Endodermal cell (in vitro differentiated cells): ENCODE results near the gene RHOB. TPM values are rescaled to one million over a fixed set of nuclear protein-coding genes. Genes with fewer than 3 reads are reported as not detected.

Experiments
- DNase-seq: peaks from one replicate; pipeline ENCODE4 v3.0.0-alpha.2; 2017
- H3K27ac ChIP-seq: 2 replicates; pipeline ENCODE4 v1.5.1; 2013; ENCODE audit warnings: mild to moderate bottlenecking, low read depth, low read length, moderate library complexity
- H3K27me3 ChIP-seq: 2 replicates; pipeline ENCODE4 v1.6.1; 2013; ENCODE audit warnings: mild to moderate bottlenecking, low read length, moderate library complexity; ENCODE audit not compliant: insufficient read depth, control insufficient read depth, poor library complexity, severe bottlenecking
- H3K36me3 ChIP-seq: 2 replicates; pipeline ENCODE4 v1.7.0; 2013; ENCODE audit warnings: mild to moderate bottlenecking, low read length, moderate library complexity; ENCODE audit not compliant: control insufficient read depth, insufficient read depth
- H3K4me1 ChIP-seq: one replicate; pipeline ENCODE4 v1.7.0; 2013; ENCODE audit warnings: low read length; ENCODE audit not compliant: control insufficient read depth, insufficient read depth
- H3K4me3 ChIP-seq: 2 replicates; pipeline ENCODE4 v1.5.1; 2013; ENCODE audit warnings: mild to moderate bottlenecking, low read length, moderate library complexity
- H3K9ac ChIP-seq: 2 replicates; pipeline ENCODE4 v1.6.1; 2013; ENCODE audit warnings: mild to moderate bottlenecking, low read length, moderate library complexity; ENCODE audit not compliant: poor library complexity, severe bottlenecking; ENCODE audit errors: extremely low read depth
- H3K9me3 ChIP-seq: 2 replicates; pipeline ENCODE4 v1.6.1; 2013; ENCODE audit warnings: mild to moderate bottlenecking, low read length, moderate library complexity; ENCODE audit not compliant: control insufficient read depth
- H3K27ac Mint-ChIP-seq: 2 replicates; pipeline ENCODE4 v1.8.0; 2020; ENCODE audit warnings: mixed read lengths
- H3K27me3 Mint-ChIP-seq: 2 replicates; pipeline ENCODE4 v1.8.0; 2021; ENCODE audit warnings: mild to moderate bottlenecking, mixed read lengths; ENCODE audit not compliant: insufficient read depth
- H3K36me3 Mint-ChIP-seq: 2 replicates; pipeline ENCODE4 v1.8.0; 2020; ENCODE audit warnings: low read depth, mixed read lengths
- H3K4me1 Mint-ChIP-seq: 2 replicates; pipeline ENCODE4 v1.8.0; 2020; ENCODE audit warnings: mixed read lengths
- H3K4me3 Mint-ChIP-seq: 2 replicates; pipeline ENCODE4 v1.8.0; 2020; ENCODE audit warnings: mild to moderate bottlenecking, moderate library complexity, mixed read lengths
- H3K9me3 Mint-ChIP-seq: 2 replicates; pipeline ENCODE4 v1.8.0; 2020; ENCODE audit warnings: mild to moderate bottlenecking, mixed read lengths
- CTCF ChIP-seq: fragments of 200-600 bp; sonication (generic); conservative IDR thresholded peaks from 2 replicates; pipeline ENCODE4 v1.5.0; 2021; ENCODE audit warnings: antibody characterized with exemption, mild to moderate bottlenecking
- WGBS, 2 experiments: methylation state at CpG; one replicate each; pipeline versions ENCODE4 v1.1.5 to v1.1.7; 2013; ENCODE audit warnings: missing lambda C conversion rate in 2 of 2, mixed read lengths in 1 of 2; ENCODE audit not compliant: insufficient coverage in 1 of 2, insufficient read length in 1 of 2; 5-methylcytosine and 5-hydroxymethylcytosine counted together
- total RNA-seq, 2 donors: library from RNA; stranded (reverse); fragmentation: NEBNext Ultra II Directional in 1 of 2; extraction: Animal tissue kit (Norgen Biotek cat#: 25700) in 1 of 2; gene quantifications; 2 replicates in 1 of 2; 3 replicates in 1 of 2; pipeline ENCODE4 v1.2.1, GENCODE V29; 2021

The RHOB gene
- total RNA-seq, 2 donors from 2014 or later = 25.6 to 47.0 TPM

- H3K4me3 Mint-ChIP-seq = no peak overlapping the region
- Histone ChIP-seq H3K36me3 (no peaks in the 10 kb centered on the region), H3K27me3 (peaks cover 10% of the 10 kb centered on the region), H3K4me3 (no peak overlapping the region), H3K9ac (no peak overlapping the region), H3K9me3 (no peaks in the 10 kb centered on the region), H3K4me1 (peaks cover 14% of the 10 kb centered on the region), H3K27ac (no peak overlapping the region)
- H3K9me3 Mint-ChIP-seq = no peaks in the 10 kb centered on the region
- no peak overlapping the region for H3K27ac Mint-ChIP-seq
- H3K27me3 Mint-ChIP-seq = peaks cover 6% of the 10 kb centered on the region
- H3K4me1 Mint-ChIP-seq = peaks cover 34% of the 10 kb centered on the region
- 96 to 98% methylated on average over 3 of the region's 3 CpGs for WGBS, 2 experiments
- H3K36me3 Mint-ChIP-seq = no peaks in the 10 kb centered on the region
- no peak for DNase-seq
- no peak for TF ChIP-seq CTCF
Observed at GRCh38 chr2:20453087-20453486, 6.2 kb downstream of the RHOB start.

GRCh38 chr2:20454036-20454981 lies 7.4 kb downstream of the RHOB start:
- Histone ChIP-seq H3K27ac (no peak overlapping the region), H3K9ac (no peak overlapping the region), H3K36me3 (no peaks in the 10 kb centered on the region), H3K27me3 (peaks cover 10% of the 10 kb centered on the region), H3K4me1 (peaks cover 14% of the 10 kb centered on the region), H3K4me3 (no peak overlapping the region), H3K9me3 (no peaks in the 10 kb centered on the region)
- 90 to 100% methylated on average over 2 to 7 of the region's 7 CpGs for WGBS, 2 experiments
- Mint-ChIP-seq H3K9me3 (peaks cover 2% of the 10 kb centered on the region), H3K4me3 (no peak overlapping the region), H3K27ac (no peak overlapping the region), H3K36me3 (no peaks in the 10 kb centered on the region), H3K4me1 (peaks cover 39% of the 10 kb centered on the region), H3K27me3 (peaks cover 6% of the 10 kb centered on the region)
- peak; percentile 18 for DNase-seq
- no peak for TF ChIP-seq CTCF

DNA sequence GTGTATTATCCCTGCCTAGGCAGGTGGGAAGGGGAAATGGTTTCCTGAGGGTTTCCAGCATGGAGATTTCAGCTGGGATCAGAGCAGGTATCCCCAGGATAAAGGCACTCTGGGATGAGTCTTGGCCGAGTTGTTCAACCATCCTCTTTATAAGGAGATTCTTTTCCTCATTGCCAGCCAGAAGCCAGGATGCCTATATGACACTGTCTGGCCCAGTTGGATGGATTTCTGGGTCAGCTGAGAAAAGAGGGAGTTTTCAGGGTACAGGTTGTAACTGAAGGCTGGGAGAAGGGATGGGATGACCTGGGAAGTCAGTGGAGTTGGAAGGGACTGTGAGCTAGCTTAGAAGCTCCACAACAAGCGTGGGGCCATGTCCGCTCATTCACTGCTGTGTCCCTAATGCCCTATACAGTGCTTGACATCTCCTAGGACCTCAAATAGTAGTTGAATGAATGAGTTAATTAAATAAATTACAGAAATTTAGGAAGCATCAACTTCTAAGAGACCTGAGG lies 8.3 kb downstream of the RHOB start:
- Mint-ChIP-seq H3K36me3 (no peaks in the 10 kb centered on the region), H3K4me1 (peaks cover 32% of the 10 kb centered on the region), H3K27me3 (peaks cover 6% of the 10 kb centered on the region), H3K9me3 (peaks cover 3% of the 10 kb centered on the region), H3K27ac (no peak overlapping the region), H3K4me3 (no peak overlapping the region)
- Histone ChIP-seq H3K36me3 (no peaks in the 10 kb centered on the region), H3K4me3 (no peak overlapping the region), H3K4me1 (peaks cover 12% of the 10 kb centered on the region), H3K9ac (no peak overlapping the region), H3K9me3 (no peaks in the 10 kb centered on the region), H3K27me3 (peaks cover 10% of the 10 kb centered on the region), H3K27ac (no peak overlapping the region)
- DNase-seq = peak; percentile 21
- 89 to 90% methylated on average over 2 to 3 of the region's 3 CpGs for WGBS, 2 experiments
- no peak for TF ChIP-seq CTCF
